OCI-LY7 (cell line): Measurements from ENCODE around the gene LYPLA2. TPM values are rescaled to one million over a fixed set of nuclear protein-coding genes. Genes with fewer than 3 reads are reported as not detected.

Experiments
- BruUV-seq: library from RNA; stranded (reverse); fragments of 400-500 nt; replicated peaks from 2 replicates; lab custom pipeline; 2021; lab: Mats Ljungman, UMichigan
- CTCF ChIA-PET: fragments of 300-600 bp; sonication (Branson Sonifier 250); formaldehyde crosslinking; loops from one replicate; lab custom pipeline; 2022; ENCODE audit warnings: antibody characterized with exemption; ENCODE audit not compliant: unreplicated experiment; lab: Charles Lee
- POLR2A ChIA-PET: fragments of 300-600 bp; sonication (Branson Sonifier 250); formaldehyde crosslinking; loops from one replicate; lab custom pipeline; 2022; ENCODE audit warnings: antibody characterized with exemption; lab: Charles Lee
- DNase-seq: peaks from one replicate; pipeline ENCODE4 v3.0.0-alpha.2; 2015; ENCODE audit warnings: low spot score
- H2AFZ ChIP-seq: fragments of 200-600 bp; sonication (generic), shearing (Covaris generic); 2 replicates; pipeline ENCODE4 v1.6.1; 2014; ENCODE audit warnings: mild to moderate bottlenecking, antibody characterized with exemption, low read length, moderate library complexity
- H3K27ac ChIP-seq: fragments of 200-600 bp; sonication (generic); 2 replicates; pipeline ENCODE4 v1.5.1; 2014; ENCODE audit warnings: mixed run types, low read depth, mild to moderate bottlenecking, moderate library complexity, low read length, inconsistent platforms; ENCODE audit not compliant: poor library complexity, severe bottlenecking
- H3K36me3 ChIP-seq: fragments of 200-600 bp; sonication (generic); 2 replicates; pipeline ENCODE4 v1.6.1; 2014; ENCODE audit warnings: mild to moderate bottlenecking, antibody characterized with exemption, low read length, moderate library complexity, mixed read lengths; ENCODE audit not compliant: insufficient read depth
- H3K4me1 ChIP-seq: fragments of 200-600 bp; sonication (generic); 2 replicates; pipeline ENCODE4 v1.5.1; 2014; ENCODE audit warnings: mild to moderate bottlenecking, low read length; ENCODE audit not compliant: insufficient read depth, poor library complexity, severe bottlenecking
- H3K4me2 ChIP-seq: fragments of 200-600 bp; sonication (generic); 2 replicates; pipeline ENCODE4 v1.6.1; 2014; ENCODE audit warnings: mild to moderate bottlenecking, low read length
- H3K4me3 ChIP-seq: fragments of 200-600 bp; sonication (generic); 2 replicates; pipeline ENCODE4 v1.5.1; 2014; ENCODE audit warnings: mild to moderate bottlenecking, low read depth, low read length; ENCODE audit not compliant: poor library complexity, severe bottlenecking
- H3K79me2 ChIP-seq: fragments of 200-600 bp; sonication (generic); 2 replicates; pipeline ENCODE4 v1.6.1; 2016; ENCODE audit warnings: low read depth, mild to moderate bottlenecking, low read length, moderate library complexity, mixed read lengths; ENCODE audit not compliant: insufficient read depth
- H3K9me2 ChIP-seq: fragments of 200-600 bp; sonication (generic); 2 replicates; pipeline ENCODE4 v1.6.1; 2016; ENCODE audit warnings: mild to moderate bottlenecking, low read length, mixed read lengths; ENCODE audit not compliant: insufficient read depth
- H3K9me3 ChIP-seq: fragments of 200-600 bp; sonication (generic); 2 replicates; pipeline ENCODE4 v1.6.1; 2014; ENCODE audit warnings: mild to moderate bottlenecking, mixed run types, low read length, mixed read lengths
- H4K20me1 ChIP-seq: fragments of 200-600 bp; sonication (generic); 2 replicates; pipeline ENCODE4 v1.6.1; 2014; ENCODE audit warnings: mild to moderate bottlenecking, antibody characterized with exemption, low read length, moderate library complexity, mixed read lengths; ENCODE audit not compliant: insufficient read depth
- EZH2phosphoT487 ChIP-seq: fragments of 200-600 bp; sonication (generic); IDR thresholded peaks from 2 replicates; pipeline ENCODE4 v1.6.1; 2018; ENCODE audit warnings: low read depth, borderline replicate concordance, mild to moderate bottlenecking, mixed run types, antibody characterized with exemption, low read length, moderate library complexity, mixed read lengths
- intact Hi-C: fragments of 100-400 bp; cut with micrococcal nuclease; formaldehyde crosslinking; loops from one replicate; pipeline ENCODE4 v1.10.0; 2022; ENCODE audit not compliant: unreplicated experiment
- total RNA-seq, 2 experiments: library from RNA; depleted of rRNA in 1 of 2; stranded (reverse); fragments of >200 nt in 1 of 2; shearing (Covaris generic) in 1 of 2; gene quantifications; 2 replicates each; pipeline ENCODE4 v1.2.3, GENCODE V29; 2014 to 2022
- TF ChIP-seq, protein P1 (sequence below): fragments of 200-600 bp; sonication (generic); conservative IDR thresholded peaks from 2 replicates; pipeline ENCODE4 v1.5.1; 2014; ENCODE audit warnings: mild to moderate bottlenecking, antibody characterized with exemption, low read length, moderate library complexity, mixed read lengths

LYPLA2 gene
- total RNA-seq, 2 experiments from 2014 or later, result 68.3 to 91.2 TPM

DNA sequence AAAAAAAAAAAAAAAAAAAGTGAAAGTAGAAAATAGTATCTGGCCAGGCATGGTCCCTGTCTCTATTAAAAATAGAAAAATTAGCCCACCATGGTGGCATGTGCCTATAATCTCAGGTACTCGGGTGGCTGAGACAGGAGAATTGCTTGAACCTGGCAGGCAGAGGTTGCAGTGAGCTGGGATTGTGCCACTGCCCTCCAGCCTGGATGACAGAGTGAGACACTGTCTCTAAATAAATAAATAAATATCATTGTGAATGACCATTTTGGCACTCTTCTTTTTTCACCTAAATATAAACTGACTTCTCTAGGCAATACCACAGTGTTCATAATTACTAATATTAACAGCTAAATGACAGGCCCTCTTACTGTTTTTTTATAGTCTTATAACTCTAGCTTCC lies 33.1 kb upstream of the LYPLA2 start:
- H3K9me2 ChIP-seq, result no peaks in the 10 kb centered on the region
- no peak overlapping the region for H3K27ac ChIP-seq
- no TSS peak for BruUV-seq
- no peak overlapping the region for H3K4me3 ChIP-seq
- CTCF ChIA-PET, result no interaction called here
- DNase-seq, result no peak
- TF ChIP-seq, protein P1, sequence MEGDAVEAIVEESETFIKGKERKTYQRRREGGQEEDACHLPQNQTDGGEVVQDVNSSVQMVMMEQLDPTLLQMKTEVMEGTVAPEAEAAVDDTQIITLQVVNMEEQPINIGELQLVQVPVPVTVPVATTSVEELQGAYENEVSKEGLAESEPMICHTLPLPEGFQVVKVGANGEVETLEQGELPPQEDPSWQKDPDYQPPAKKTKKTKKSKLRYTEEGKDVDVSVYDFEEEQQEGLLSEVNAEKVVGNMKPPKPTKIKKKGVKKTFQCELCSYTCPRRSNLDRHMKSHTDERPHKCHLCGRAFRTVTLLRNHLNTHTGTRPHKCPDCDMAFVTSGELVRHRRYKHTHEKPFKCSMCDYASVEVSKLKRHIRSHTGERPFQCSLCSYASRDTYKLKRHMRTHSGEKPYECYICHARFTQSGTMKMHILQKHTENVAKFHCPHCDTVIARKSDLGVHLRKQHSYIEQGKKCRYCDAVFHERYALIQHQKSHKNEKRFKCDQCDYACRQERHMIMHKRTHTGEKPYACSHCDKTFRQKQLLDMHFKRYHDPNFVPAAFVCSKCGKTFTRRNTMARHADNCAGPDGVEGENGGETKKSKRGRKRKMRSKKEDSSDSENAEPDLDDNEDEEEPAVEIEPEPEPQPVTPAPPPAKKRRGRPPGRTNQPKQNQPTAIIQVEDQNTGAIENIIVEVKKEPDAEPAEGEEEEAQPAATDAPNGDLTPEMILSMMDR, result no peak
- TF ChIP-seq EZH2phosphoT487, result no peak
- H3K4me1 ChIP-seq, result peaks cover 15% of the 10 kb centered on the region
- H2AFZ ChIP-seq, result no peak overlapping the region
- no peak overlapping the region for H3K4me2 ChIP-seq
- POLR2A ChIA-PET, result interaction anchor here (0.7 kb wide), 2 partner anchors 14 to 84 kb away, joined by 3 to 4 read pairs; no protein-coding TSS in a partner anchor
- H3K9me3 ChIP-seq, result no peaks in the 10 kb centered on the region
- peaks cover 98% of the 10 kb centered on the region for H3K36me3 ChIP-seq
- 0 out of 2 replicates have a peak, but pooled peaks cover 4% of the 10 kb centered on the region for H4K20me1 ChIP-seq
- H3K79me2 ChIP-seq, result no peaks in the 10 kb centered on the region; the same call in 1 of the 2 replicates
- intact Hi-C loops, result no loop called here

DNA sequence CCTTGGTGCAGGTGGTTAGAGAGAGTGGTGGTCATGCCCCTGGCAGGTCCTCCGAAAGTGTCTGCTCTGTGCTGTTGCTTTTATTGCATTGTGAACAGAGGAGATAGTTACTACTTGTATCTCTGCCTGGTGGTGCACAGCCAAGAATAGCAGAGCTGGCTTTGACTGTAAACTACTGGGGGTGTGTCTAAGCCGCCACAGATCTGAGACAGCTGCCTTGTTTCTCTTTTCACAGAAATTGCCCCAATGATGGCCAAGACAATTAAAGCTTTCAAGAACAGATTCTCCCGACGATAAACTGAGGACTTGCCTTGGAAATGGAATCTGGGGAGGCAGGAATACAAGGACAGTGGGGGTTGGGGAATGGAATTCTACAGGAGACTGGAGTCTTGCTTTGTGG lies 31.7 kb upstream of the LYPLA2 start:
- no peak overlapping the region for H3K27ac ChIP-seq
- H3K4me3 ChIP-seq, result no peak overlapping the region
- no peak overlapping the region for H3K4me2 ChIP-seq
- ChIA-PET CTCF (no interaction called here), POLR2A (no interaction called here)
- H3K36me3 ChIP-seq, result peaks cover 98% of the 10 kb centered on the region
- no peaks in the 10 kb centered on the region for H3K9me2 ChIP-seq
- no peak for DNase-seq
- no TSS peak for BruUV-seq
- no peak for TF ChIP-seq EZH2phosphoT487
- TF ChIP-seq, protein P1, result no peak
- H3K79me2 ChIP-seq, result no peaks in the 10 kb centered on the region
- no peaks in the 10 kb centered on the region for H4K20me1 ChIP-seq
- H2AFZ ChIP-seq, result no peak overlapping the region
- no peaks in the 10 kb centered on the region for H3K9me3 ChIP-seq
- intact Hi-C loops, result no loop called here
- H3K4me1 ChIP-seq, result peaks cover 15% of the 10 kb centered on the region

DNA sequence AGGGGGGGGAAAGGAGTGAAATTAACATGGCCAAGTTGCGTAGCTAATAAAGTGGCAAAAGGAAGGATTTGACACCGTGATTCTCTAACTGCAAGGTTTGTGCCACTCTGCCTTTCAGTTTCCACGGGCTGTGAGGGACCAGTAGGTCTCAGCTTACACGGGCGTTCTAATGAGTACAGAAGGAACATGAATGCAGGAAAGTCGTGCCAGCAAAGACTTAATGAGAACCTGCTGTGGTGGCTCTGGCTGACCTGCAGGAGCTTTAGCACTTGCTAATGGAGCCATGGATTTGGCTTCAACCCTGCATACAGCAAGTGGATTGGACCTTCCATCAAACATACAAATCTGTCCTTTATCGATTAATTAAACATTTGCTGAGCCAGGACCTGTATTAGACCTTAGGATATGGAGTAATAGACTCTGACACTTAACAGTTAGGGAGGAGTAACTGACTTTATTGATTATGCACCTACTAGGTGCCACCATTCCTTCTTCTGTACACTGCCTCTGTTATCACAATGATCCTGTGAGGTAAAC lies 27.8 kb upstream of the LYPLA2 start:
- H3K9me3 ChIP-seq, result no peaks in the 10 kb centered on the region
- ChIA-PET POLR2A (interaction anchor here (0.7 kb wide), 1 partner anchor 81 kb away, joined by 3 read pairs; no protein-coding TSS in a partner anchor), CTCF (no interaction called here)
- H3K9me2 ChIP-seq, result no peaks in the 10 kb centered on the region
- intact Hi-C loops, result no loop called here
- peaks cover 15% of the 10 kb centered on the region for H3K4me1 ChIP-seq
- no peak overlapping the region for H2AFZ ChIP-seq
- no peak for DNase-seq
- BruUV-seq, result no TSS peak
- no peak overlapping the region for H3K27ac ChIP-seq
- H3K79me2 ChIP-seq, result no peaks in the 10 kb centered on the region
- no peak overlapping the region for H3K4me2 ChIP-seq
- TF ChIP-seq, protein P1, result no peak
- peaks cover 79% of the 10 kb centered on the region for H3K36me3 ChIP-seq
- H4K20me1 ChIP-seq, result no peaks in the 10 kb centered on the region
- no peak overlapping the region for H3K4me3 ChIP-seq
